ENCODE results near the gene TSPAN13.

The TSPAN13 gene

DNA sequence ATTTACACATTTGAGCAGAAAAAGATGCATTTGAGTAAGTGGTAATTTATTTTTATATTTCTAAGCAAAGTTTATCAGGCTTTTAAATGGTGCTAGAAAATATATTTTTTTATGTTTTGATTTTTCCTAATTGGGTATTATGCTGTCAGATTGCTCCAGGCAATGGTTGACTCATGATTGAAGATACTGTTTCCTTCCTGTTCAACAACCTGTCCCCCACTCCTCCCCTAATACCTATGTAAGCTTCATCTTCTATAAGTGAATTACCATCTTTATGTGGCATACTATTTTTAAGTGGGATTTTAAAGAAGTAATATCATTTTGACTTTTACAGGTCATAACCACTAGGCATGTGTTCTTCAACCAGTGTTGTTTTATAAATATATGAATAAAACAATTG lies 21.4 kb downstream of the TSPAN13 start:
- no peak for DNase-seq (ENCODE audit: low spot score)

DNA sequence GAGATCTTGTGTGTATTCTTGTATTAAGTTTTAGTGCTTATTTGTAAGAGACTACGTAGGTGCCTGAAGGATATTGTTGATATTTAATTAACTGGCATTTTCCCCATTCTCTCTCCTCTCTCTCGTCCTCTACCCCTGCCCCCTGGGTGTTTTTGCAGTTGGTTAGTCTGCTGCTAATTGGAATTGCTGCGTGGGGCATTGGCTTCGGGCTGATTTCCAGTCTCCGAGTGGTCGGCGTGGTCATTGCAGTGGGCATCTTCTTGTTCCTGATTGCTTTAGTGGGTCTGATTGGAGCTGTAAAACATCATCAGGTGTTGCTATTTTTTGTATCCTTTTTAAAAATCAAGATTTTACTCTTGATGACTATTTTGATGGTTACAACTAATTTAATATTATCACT lies 22.5 kb downstream of the TSPAN13 start:
- DNase-seq (ENCODE audit: low spot score): no peak

DNA sequence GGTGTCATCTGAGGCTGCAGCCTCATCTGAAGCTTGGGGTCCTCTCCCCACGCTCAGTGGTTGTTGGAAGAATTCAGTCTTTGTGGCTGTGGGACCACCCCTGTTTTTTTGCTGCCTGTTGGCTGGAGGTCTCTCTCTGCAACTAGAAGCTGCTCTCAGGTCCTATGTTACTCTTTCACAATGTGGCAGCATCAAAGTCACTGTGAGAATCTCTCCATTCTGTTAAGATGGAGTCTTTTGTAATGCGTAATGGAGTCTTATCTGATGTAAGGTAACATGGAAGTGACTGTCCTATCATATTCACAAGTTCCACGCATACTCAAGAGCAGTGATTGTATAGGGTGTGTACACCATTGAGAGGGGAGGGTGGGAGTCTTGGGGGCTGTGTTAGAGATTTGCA lies 24.9 kb downstream of the TSPAN13 start:
- no peak for DNase-seq (ENCODE audit: low spot score)

GRCh38 chr7:16779051-16779450 lies 25.5 kb downstream of the TSPAN13 start:
- DNase-seq (ENCODE audit: low spot score): no peak

DNA sequence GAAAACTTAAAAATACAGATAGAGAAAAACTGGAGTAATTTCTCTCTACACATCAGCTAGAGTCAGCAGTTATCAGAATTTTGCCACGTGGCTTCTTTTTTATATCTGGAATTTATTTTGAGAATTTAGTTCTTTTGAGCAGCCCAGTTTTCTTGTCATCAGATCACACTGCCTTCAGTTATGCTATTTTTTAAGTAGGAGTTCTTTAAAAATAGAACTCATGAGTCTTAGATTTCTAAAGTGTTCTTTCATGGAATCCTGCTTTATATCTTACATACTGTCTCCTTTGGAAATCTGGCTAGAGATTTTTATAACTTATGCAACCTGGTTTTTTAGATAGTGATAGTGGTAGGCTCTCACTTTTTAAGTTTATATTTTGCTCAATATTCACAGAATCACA lies 27.0 kb downstream of the TSPAN13 start:
- no peak for DNase-seq (ENCODE audit: low spot score)

DNA sequence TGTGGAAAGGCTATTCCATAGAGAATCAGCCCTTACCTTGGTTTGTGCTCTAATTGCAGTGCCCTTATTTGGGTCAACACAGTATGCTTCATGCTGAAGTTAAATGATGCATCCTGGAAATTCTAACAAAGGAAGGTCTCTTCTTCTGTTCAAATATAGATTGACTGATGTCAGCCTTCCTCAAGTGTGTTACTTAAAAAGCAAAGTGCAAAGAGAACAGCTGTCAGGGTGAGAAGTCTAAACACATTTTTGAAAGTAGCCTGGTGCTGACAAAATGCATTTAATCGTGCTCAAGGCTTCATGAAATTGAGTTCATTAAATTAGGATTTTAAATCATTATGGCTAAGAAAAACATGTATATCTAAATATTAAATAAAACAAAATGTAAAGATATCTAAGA lies 31.8 kb downstream of the TSPAN13 start:
- no peak for DNase-seq (ENCODE audit: low spot score)

GRCh38 chr7:16785846-16786245 lies 32.3 kb downstream of the TSPAN13 start:
- DNase-seq (ENCODE audit: low spot score): no peak

DNA sequence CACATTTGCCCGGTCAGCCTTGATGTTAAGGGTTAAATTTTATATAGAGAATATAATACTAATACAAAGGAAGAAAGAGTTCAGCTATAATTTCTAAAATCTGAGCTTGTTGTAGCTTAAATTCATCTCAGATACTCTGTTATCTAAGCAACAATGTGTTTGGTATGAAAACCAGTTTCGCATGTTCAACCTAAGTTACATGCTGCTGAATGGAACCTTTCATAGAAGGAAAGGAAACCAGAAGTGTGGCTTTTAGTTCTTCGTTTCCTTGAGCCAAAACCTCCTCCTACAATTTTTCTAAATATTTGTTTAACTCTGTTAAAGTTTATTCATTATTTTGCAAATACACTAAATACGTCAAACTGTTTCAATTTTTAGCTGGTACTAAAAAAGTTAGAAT lies 32.7 kb downstream of the TSPAN13 start:
- no peak for DNase-seq (ENCODE audit: low spot score)

- DNase-seq (ENCODE audit: low spot score): no peak
These were observed 33.6 kb downstream of the TSPAN13 start for GRCh38 chr7:16787127-16787526.

GRCh38 chr7:16791071-16791470 lies 37.5 kb downstream of the TSPAN13 start:
- no peak for DNase-seq (ENCODE audit: low spot score)

GRCh38 chr7:16791905-16792698 lies 38.5 kb downstream of the TSPAN13 start:
- no peak for DNase-seq (ENCODE audit: low spot score)

- DNase-seq (ENCODE audit: low spot score): no peak
These were observed 41.4 kb downstream of the TSPAN13 start for GRCh38 chr7:16794986-16795385.

- no peak for DNase-seq (ENCODE audit: low spot score)
These were observed 42.1 kb downstream of the TSPAN13 start for GRCh38 chr7:16795624-16796023.

DNA sequence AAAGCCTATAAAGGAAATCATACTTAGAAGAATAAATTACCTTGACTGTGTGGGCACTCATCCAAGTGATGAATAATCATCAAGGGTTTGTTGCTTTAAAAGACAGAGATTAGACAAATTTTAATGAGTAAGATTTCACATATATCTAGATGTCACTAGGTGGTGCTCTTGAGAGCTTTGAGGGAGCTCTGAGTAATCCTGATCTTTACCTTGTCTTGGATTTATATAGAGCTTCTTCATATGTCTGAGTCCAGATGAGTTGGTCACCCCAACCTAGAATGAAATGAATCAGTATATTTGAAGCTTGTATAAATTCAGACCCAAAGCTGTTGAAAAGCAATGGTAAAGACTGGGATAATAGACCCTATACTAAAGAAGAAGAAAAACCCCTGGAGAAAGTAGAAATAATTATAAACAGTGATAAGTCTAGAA lies 47.6 kb downstream of the TSPAN13 start:
- peak; percentile 62 for DNase-seq (ENCODE audit: low spot score)

GRCh38 chr7:16801579-16801978 lies 48.0 kb downstream of the TSPAN13 start:
- DNase-seq (ENCODE audit: low spot score): no peak

DNA sequence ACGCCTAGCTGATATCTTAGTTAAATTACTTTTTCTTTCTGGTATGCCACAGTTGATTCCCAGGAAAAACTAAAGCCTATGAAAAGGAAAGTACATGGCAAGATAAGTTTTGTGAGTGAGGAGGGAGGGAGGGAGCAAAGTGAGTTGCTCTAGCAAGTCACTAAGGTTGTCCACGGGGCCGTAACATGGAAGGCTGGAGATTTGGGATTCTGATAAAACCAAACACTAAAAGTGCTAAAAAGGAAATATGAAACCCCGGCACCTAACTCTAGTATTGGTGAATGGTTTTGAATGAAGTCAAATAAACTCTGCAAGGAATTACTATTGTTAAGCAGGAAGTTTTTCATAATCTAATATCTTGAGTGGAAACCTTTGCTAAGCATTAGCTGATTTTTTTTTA lies 49.6 kb downstream of the TSPAN13 start:
- DNase-seq (ENCODE audit: low spot score): no peak

- no peak for DNase-seq (ENCODE audit: low spot score)
These were observed 50.5 kb downstream of the TSPAN13 start for GRCh38 chr7:16803881-16804673.

- DNase-seq (ENCODE audit: low spot score): no peak
These were observed 51.3 kb downstream of the TSPAN13 start, which contains the start of gene AGR2 for GRCh38 chr7:16804674-16805439. TSS of gene AGR2 (minus strand) at chr7:16804999. CDS start at chr7:16801796, 3,203 bp downstream.

- no peak for DNase-seq (ENCODE audit: low spot score)
These were observed 51.9 kb downstream of the TSPAN13 start for GRCh38 chr7:16805441-16805840.

- no peak for DNase-seq (ENCODE audit: low spot score)
These were observed 56.6 kb downstream of the TSPAN13 start for GRCh38 chr7:16810112-16810511.

GRCh38 chr7:16810573-16810972 lies 57.0 kb downstream of the TSPAN13 start:
- DNase-seq (ENCODE audit: low spot score): no peak

DNA sequence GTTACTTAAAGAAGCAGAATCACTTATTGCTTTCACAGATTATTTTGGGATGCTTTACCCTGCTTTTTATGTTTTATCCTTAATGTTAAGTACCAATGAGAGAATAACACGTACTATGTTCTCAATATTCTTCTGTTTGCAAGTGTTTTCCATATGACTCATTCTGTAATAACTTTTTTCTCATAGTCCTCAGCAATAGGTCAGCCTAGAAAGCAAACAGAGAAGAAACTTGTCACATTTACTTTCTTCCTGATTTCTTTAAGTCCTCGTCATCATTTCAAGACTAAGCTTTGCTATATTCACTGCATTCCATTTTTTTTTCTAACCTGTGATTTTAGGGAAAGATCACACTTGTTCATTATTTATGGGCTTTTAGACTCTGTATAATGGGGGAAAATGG lies 58.0 kb downstream of the TSPAN13 start:
- no peak for DNase-seq (ENCODE audit: low spot score)
